Mucosa of stomach (tissue), 1 donor: Measurements from ENCODE around the gene KIF5C.

Source experiments
- H3K27me3 ChIP-seq: one replicate; pipeline ENCODE4 v1.7.0; 2013; ENCODE audit warnings: mild to moderate bottlenecking, low read length; ENCODE audit not compliant: control insufficient read depth, insufficient read depth
- H3K36me3 ChIP-seq: one replicate; pipeline ENCODE4 v1.7.0; 2013; ENCODE audit warnings: low read length; ENCODE audit not compliant: control insufficient read depth, insufficient read depth
- H3K4me1 ChIP-seq: one replicate; pipeline ENCODE4 v1.7.0; 2013; ENCODE audit warnings: mild to moderate bottlenecking, low read length; ENCODE audit not compliant: control insufficient read depth, insufficient read depth
- H3K4me3 ChIP-seq: one replicate; pipeline ENCODE4 v1.7.0; 2013; ENCODE audit warnings: low read length
- H3K9ac ChIP-seq: one replicate; pipeline ENCODE4 v1.7.0; 2013; ENCODE audit warnings: mild to moderate bottlenecking, low read length, moderate library complexity
- H3K9me3 ChIP-seq: one replicate; pipeline ENCODE4 v1.7.0; 2013; ENCODE audit warnings: mild to moderate bottlenecking, low read length, moderate library complexity; ENCODE audit not compliant: control insufficient read depth
- donor health status: Pancreatic carcinoma.

The KIF5C gene

DNA sequence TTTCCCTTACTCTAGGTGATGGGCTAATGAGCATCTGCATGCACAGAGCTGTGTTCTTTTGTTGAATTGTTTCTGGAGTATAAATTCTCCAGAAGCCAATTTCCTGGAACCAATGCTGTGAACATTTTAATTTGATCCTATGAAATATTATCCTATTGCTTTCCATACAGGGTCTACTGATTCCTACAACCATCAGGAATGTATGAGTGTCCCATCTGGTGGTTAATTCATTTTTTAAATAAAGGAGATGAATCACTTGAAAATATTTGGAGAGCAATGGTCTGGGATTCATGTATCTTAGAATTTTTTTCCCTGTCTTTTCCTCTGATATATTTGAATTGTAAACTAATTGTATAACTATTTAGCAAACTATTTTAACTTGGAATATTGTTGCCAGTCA, 14.0 kb downstream of the KIF5C start:
- Histone ChIP-seq H3K36me3 (no peaks in the 10 kb centered on the region), H3K4me3 (no peak overlapping the region), H3K27me3 (peaks cover 38% of the 10 kb centered on the region), H3K9ac (no peak overlapping the region), H3K9me3 (peaks cover 8% of the 10 kb centered on the region), H3K4me1 (no peaks in the 10 kb centered on the region)

GRCh38 chr2:148893906-148894305, 18.9 kb downstream of the KIF5C start:
- no peak overlapping the region for H3K9ac ChIP-seq
- peaks cover 8% of the 10 kb centered on the region for H3K9me3 ChIP-seq
- H3K4me1 ChIP-seq: no peaks in the 10 kb centered on the region
- H3K27me3 ChIP-seq: peaks cover 14% of the 10 kb centered on the region
- no peak overlapping the region for H3K4me3 ChIP-seq
- no peaks in the 10 kb centered on the region for H3K36me3 ChIP-seq

GRCh38 chr2:148896136-148896535, 21.1 kb downstream of the KIF5C start:
- H3K4me3 ChIP-seq: no peak overlapping the region
- H3K9me3 ChIP-seq: peaks cover 8% of the 10 kb centered on the region
- no peaks in the 10 kb centered on the region for H3K36me3 ChIP-seq
- H3K9ac ChIP-seq: no peak overlapping the region
- no peaks in the 10 kb centered on the region for H3K27me3 ChIP-seq
- no peaks in the 10 kb centered on the region for H3K4me1 ChIP-seq

- no peaks in the 10 kb centered on the region for H3K9me3 ChIP-seq
- H3K9ac ChIP-seq: no peak overlapping the region
- no peak overlapping the region for H3K4me3 ChIP-seq
- H3K36me3 ChIP-seq: no peaks in the 10 kb centered on the region
- H3K4me1 ChIP-seq: no peaks in the 10 kb centered on the region
- no peaks in the 10 kb centered on the region for H3K27me3 ChIP-seq
Observed at GRCh38 chr2:148899638-148900318, 24.8 kb downstream of the KIF5C start.

DNA sequence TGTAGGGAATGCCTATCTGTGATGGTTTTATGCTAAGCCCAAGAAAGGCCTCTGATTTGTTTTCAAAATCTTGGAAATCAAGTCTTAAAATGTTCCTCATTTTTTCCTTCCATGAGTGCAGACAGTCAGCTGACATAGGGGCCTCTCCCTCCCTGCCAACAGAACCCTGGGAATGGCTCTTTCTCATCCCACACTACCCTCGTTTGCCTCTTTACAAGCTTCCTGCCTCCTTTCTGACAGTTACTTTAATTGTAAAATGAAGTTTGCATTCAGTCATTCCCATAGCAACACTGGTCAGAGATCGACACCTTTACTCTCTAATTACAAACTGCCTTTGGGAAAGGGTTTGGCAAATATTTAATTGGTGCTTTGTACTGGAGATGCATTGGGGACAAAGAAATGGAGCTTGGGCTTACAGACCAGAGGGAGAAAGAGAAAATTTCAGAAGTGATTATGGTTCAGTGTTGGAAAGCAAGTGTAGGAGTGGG, 25.4 kb downstream of the KIF5C start:
- H3K4me3 ChIP-seq: no peak overlapping the region
- H3K9me3 ChIP-seq: no peaks in the 10 kb centered on the region
- H3K4me1 ChIP-seq: no peaks in the 10 kb centered on the region
- no peak overlapping the region for H3K9ac ChIP-seq
- no peaks in the 10 kb centered on the region for H3K27me3 ChIP-seq
- H3K36me3 ChIP-seq: no peaks in the 10 kb centered on the region

GRCh38 chr2:148901142-148901541, 26.1 kb downstream of the KIF5C start:
- Histone ChIP-seq H3K36me3 (no peaks in the 10 kb centered on the region), H3K9ac (no peak overlapping the region), H3K27me3 (no peaks in the 10 kb centered on the region), H3K9me3 (no peaks in the 10 kb centered on the region), H3K4me1 (no peaks in the 10 kb centered on the region), H3K4me3 (no peak overlapping the region)

DNA sequence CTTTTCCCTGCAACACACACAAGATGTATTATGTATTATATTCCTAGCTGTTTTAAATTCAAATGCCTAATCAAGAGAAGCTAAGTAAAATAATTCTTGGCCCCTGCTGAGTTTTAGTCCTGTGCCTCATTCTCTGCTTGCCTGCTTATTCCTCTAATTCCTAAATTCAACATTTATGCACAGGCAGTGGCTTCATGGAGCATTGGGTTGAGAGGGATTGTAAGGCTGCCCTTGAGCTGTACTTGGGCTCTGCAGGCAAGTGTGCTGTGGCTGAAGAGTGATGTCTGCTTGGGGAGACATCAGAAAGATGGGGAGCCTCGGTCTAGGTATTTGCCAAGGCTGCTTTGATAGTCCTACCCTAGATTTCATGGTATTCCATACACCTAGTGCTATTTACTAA, 27.8 kb downstream of the KIF5C start:
- Histone ChIP-seq H3K4me3 (no peak overlapping the region), H3K4me1 (no peaks in the 10 kb centered on the region), H3K9me3 (no peaks in the 10 kb centered on the region), H3K36me3 (no peaks in the 10 kb centered on the region), H3K9ac (no peak overlapping the region), H3K27me3 (no peaks in the 10 kb centered on the region)

DNA sequence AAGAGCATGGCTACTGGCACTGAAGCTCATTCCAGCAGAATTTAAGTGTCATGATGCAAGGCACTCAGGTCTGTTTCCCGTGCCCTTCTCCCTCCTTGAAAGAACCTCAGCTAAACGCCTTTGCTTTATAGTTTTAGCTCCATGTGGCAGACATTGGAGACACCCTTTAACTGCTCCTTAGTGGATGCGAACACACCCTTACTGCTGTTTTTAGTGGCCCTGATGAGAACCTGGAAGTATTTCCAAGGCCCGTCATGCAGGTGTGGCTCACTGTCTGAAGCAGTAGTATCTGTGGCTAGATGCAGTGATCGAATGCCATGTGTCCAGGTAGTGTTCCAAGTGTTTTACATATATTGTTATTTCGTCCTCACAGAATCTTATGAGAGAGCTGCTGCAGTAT, 28.3 kb downstream of the KIF5C start:
- Histone ChIP-seq H3K9me3 (no peaks in the 10 kb centered on the region), H3K9ac (no peak overlapping the region), H3K27me3 (no peaks in the 10 kb centered on the region), H3K4me3 (no peak overlapping the region), H3K4me1 (no peaks in the 10 kb centered on the region), H3K36me3 (no peaks in the 10 kb centered on the region)

DNA sequence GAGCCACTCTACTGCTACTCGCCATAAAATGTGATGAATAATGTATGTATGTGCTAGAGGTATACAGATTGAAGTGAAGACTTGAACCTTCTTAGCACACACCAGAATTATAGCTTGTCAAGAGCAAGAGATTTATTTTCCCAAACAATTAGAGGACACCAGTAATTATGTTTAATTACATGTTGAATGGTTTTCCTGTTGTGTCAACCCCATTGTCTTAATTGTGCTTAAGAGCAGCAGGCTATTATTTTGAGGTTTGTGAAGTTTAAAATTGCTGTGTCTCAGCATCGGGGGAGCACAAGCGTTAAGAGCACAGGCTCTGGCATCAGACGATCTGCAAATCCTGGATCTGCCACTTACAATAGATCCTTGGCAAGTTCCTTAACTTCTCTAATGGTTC, 29.0 kb downstream of the KIF5C start:
- Histone ChIP-seq H3K9me3 (no peaks in the 10 kb centered on the region), H3K9ac (no peak overlapping the region), H3K27me3 (no peaks in the 10 kb centered on the region), H3K36me3 (no peaks in the 10 kb centered on the region), H3K4me3 (no peak overlapping the region), H3K4me1 (no peaks in the 10 kb centered on the region)

DNA sequence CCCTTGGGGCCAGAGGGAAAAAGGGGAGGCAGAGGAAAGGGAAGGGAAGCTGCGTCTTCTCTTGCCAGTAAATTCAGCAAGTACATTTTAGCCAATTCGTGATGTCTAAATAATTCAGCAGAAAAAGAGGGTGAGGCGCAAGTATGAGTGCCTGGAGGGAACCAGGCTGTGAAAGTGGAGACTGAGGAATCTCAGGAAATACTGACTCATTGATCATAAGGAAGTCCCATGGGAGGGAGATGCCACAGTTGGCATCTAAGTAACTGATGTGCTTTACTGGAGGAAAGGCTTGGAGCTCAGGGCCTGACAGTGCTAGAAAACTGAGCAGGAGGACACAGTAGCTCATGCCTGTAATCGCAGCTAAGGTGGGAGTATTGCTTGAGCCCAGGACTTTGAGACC, 31.1 kb downstream of the KIF5C start:
- Histone ChIP-seq H3K27me3 (no peaks in the 10 kb centered on the region), H3K36me3 (no peaks in the 10 kb centered on the region)

DNA sequence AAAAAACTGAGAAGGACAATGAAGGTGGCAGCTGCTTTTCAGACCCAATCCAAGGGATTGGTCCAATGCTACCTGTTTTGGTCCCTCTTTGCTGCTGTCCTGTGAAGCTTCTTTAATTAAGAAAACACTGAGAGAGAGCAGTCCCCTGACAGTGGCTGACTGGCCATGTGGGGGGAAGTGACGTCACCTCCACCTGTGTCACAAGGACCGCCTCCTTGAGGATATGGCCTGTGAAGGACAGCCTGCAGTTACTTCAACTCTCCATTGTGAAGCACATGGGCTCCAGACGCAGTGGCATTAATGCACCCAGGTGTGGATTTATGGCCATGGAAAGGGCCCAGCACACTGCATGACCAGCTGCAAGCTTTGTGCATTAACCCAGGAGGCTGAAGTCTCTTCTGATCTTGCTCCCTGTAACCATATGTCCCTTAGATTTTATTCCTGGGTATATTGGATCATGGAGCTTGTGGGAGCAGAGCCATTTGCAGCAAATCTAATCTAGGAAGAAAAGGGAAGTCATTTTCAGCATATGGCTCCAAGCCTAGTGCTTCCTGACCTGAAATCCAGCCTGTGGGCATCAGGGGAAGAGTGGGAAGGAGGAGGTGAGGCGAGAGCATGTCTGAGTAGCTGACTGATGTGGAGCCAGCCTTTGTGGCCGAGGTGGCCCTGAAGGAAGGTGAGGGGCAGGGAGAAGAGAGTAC, 32.2 kb downstream of the KIF5C start:
- no peaks in the 10 kb centered on the region for H3K4me1 ChIP-seq
- H3K9ac ChIP-seq: no peak overlapping the region
- no peaks in the 10 kb centered on the region for H3K9me3 ChIP-seq
- H3K4me3 ChIP-seq: no peak overlapping the region
- H3K27me3 ChIP-seq: no peaks in the 10 kb centered on the region
- H3K36me3 ChIP-seq: no peaks in the 10 kb centered on the region

More for the DNA sequence above, 31.1 kb downstream of the KIF5C start:
- no peak overlapping the region for H3K9ac ChIP-seq
- no peak overlapping the region for H3K4me3 ChIP-seq
- no peaks in the 10 kb centered on the region for H3K9me3 ChIP-seq
- H3K4me1 ChIP-seq: no peaks in the 10 kb centered on the region

GRCh38 chr2:148909114-148909513, 34.1 kb downstream of the KIF5C start:
- Histone ChIP-seq H3K4me3 (no peak overlapping the region), H3K9ac (no peak overlapping the region), H3K36me3 (no peaks in the 10 kb centered on the region), H3K4me1 (no peaks in the 10 kb centered on the region), H3K27me3 (no peaks in the 10 kb centered on the region), H3K9me3 (no peaks in the 10 kb centered on the region)
